ENCODE data around the gene NRG4. TPM values are rescaled to one million over a fixed set of nuclear protein-coding genes. Genes with fewer than 3 reads are reported as not detected.
A peak's percentile ranks its signal among the peaks of the same experiment; 100 is the strongest.

Gene NRG4
- total and polyA plus RNA-seq, 9 of the 15 experiments (the other 6 are each of a cell fraction or from before 2014, with no cell fraction given), result 0.33 to 2.5 (median 0.76) TPM

DNA sequence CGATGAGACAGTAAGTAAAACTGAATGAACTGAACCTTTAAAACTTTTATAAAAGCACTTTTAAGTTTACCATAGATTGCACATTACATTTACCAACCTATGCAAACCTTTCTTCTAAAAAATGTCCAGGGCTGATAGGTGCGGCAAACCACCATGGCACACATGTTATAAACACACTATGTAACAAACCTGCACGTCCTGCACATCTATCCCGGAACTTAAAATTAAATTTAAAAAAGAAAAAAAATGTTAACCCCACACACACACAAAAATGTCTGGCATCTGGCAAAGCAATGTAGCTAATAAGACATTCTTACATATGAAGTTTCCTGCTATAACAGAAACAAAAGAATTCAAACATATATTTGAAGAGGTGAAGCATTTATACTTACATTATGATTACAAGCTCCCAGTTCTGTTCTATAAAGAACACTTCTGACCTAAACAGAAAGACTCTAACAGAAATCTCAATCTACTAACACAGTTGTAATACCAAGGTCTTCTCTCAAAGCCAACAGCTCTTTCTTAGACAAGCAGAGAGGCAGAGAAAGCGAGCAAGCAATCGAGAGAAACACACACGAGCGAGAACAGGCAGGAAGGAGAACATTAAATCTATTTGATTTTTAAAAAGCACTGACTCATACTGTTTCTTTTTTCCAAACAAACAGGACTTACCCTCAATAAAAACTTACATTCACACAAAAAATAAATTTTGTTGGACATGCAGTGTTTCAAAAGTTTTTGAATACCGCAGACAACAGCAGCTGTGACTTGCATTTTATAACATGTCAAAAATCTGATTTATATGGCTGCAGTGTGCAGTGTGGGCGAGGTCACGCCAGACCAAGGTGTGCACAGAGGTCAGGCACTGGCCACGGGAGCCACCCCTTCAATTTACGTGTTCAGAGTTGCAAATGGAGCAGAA is at the start of gene NRG4 (continued):
- peak; percentile 21; the same call in 1 of the 2 replicates for TF ChIP-seq ETV1 (tag; conservative IDR thresholded peaks at IDR 0.05; ENCODE audit: low read depth)
- no peak for TF ChIP-seq CHD7 (IDR thresholded peaks at IDR 0.05; ENCODE audit: low read depth, low read length)
- no peak for TF ChIP-seq PHTF2 (CRISPR knock-in tag; IDR thresholded peaks at IDR 0.05)
- TF ChIP-seq EHMT2 (IDR thresholded peaks at IDR 0.05), result no peak
- TF ChIP-seq, protein P1, sequence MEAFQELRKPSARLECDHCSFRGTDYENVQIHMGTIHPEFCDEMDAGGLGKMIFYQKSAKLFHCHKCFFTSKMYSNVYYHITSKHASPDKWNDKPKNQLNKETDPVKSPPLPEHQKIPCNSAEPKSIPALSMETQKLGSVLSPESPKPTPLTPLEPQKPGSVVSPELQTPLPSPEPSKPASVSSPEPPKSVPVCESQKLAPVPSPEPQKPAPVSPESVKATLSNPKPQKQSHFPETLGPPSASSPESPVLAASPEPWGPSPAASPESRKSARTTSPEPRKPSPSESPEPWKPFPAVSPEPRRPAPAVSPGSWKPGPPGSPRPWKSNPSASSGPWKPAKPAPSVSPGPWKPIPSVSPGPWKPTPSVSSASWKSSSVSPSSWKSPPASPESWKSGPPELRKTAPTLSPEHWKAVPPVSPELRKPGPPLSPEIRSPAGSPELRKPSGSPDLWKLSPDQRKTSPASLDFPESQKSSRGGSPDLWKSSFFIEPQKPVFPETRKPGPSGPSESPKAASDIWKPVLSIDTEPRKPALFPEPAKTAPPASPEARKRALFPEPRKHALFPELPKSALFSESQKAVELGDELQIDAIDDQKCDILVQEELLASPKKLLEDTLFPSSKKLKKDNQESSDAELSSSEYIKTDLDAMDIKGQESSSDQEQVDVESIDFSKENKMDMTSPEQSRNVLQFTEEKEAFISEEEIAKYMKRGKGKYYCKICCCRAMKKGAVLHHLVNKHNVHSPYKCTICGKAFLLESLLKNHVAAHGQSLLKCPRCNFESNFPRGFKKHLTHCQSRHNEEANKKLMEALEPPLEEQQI (IDR thresholded peaks at IDR 0.05), result no peak
- TF ChIP-seq GTF2E2 (tag; IDR thresholded peaks at IDR 0.05), result no peak
- no peak for TF ChIP-seq SETDB1 (IDR thresholded peaks at IDR 0.05; ENCODE audit: low read length)
- no peak; the same call in 1 of the 2 replicates for TF ChIP-seq BMI1 (IDR thresholded peaks at IDR 0.05; ENCODE audit: low read length)
- TF ChIP-seq ZNF696 (CRISPR knock-in tag; conservative IDR thresholded peaks at IDR 0.05), result no peak
- no peak for TF ChIP-seq ZNF224 (CRISPR knock-in tag; IDR thresholded peaks at IDR 0.05)
- no peak for TF ChIP-seq XRCC5 (IDR thresholded peaks at IDR 0.05; ENCODE audit: low read depth, low read length)
- TF ChIP-seq ZNF165 (CRISPR knock-in tag; IDR thresholded peaks at IDR 0.05; ENCODE audit: borderline replicate concordance), result no peak
